GM12878 (cell line): ENCODE data around the gene DKKL1. TPM values are rescaled to one million over a fixed set of nuclear protein-coding genes. Genes with fewer than 3 reads are reported as not detected.

Experiments used
- BACH1 ChIP-seq: fragments of 450-650 bp; IDR thresholded peaks from 2 replicates; pipeline ENCODE4 v1.6.1; 2017; ENCODE audit warnings: mild to moderate bottlenecking, borderline replicate concordance
- CREB1 ChIP-seq: IDR thresholded peaks from 2 replicates; pipeline ENCODE4 v1.6.1; 2012; ENCODE audit warnings: low read depth, mild to moderate bottlenecking, inconsistent platforms
- E2F8 ChIP-seq: fragments of 450-650 bp; IDR thresholded peaks from 2 replicates; pipeline ENCODE4 v1.6.1; 2018; ENCODE audit warnings: mild to moderate bottlenecking, low read depth, moderate library complexity; ENCODE audit not compliant: partially characterized antibody
- IKZF1 ChIP-seq: fragments of 450-650 bp; conservative IDR thresholded peaks from 2 replicates; pipeline ENCODE4 v1.6.1; 2017; ENCODE audit warnings: antibody characterized with exemption, mild to moderate bottlenecking
- IKZF2 ChIP-seq, 2 experiments: fragments of 450-650 bp; IDR thresholded peaks; 2 replicates each; pipeline ENCODE4 v1.6.1; 2017; ENCODE audit warnings: mild to moderate bottlenecking in 2 of 2, moderate library complexity in 2 of 2
- IRF3 ChIP-seq: fragments of 450-650 bp; IDR thresholded peaks from 2 replicates; pipeline ENCODE4 v1.6.1; 2014; ENCODE audit warnings: mild to moderate bottlenecking
- KAT2A ChIP-seq: conservative IDR thresholded peaks from 2 replicates; pipeline ENCODE4 v1.6.1; 2011; ENCODE audit warnings: low read depth, low read length; ENCODE audit not compliant: control insufficient read depth
- LARP7 ChIP-seq: fragments of 450-650 bp; IDR thresholded peaks from 2 replicates; pipeline ENCODE4 v1.6.1; 2017; ENCODE audit warnings: mild to moderate bottlenecking
- NR2C2 ChIP-seq: IDR thresholded peaks from 2 replicates; pipeline ENCODE4 v1.6.1; 2011; ENCODE audit warnings: borderline replicate concordance, low read depth; ENCODE audit not compliant: control insufficient read depth, insufficient read length
- PAX8 ChIP-seq: fragments of 450-650 bp; IDR thresholded peaks from 2 replicates; pipeline ENCODE4 v1.6.1; 2017; ENCODE audit warnings: mild to moderate bottlenecking, moderate library complexity
- POLR2A ChIP-seq: IDR thresholded peaks from 2 replicates; pipeline ENCODE4 v1.6.1; 2011; ENCODE audit warnings: low read depth, mild to moderate bottlenecking, low read length
- POLR2AphosphoS2 ChIP-seq: IDR thresholded peaks from 2 replicates; pipeline ENCODE4 v1.6.1; 2011; ENCODE audit warnings: low read depth, mild to moderate bottlenecking, low read length, improper control_type of control experiment, moderate library complexity
- PRDM15 ChIP-seq: fragments of 450-650 bp; formaldehyde crosslinking; IDR thresholded peaks from 2 replicates; pipeline ENCODE4 v1.4.0; 2020; ENCODE audit warnings: mild to moderate bottlenecking, moderate library complexity
- RBBP5 ChIP-seq: fragments of 200-600 bp; sonication (generic); conservative IDR thresholded peaks from 2 replicates; pipeline ENCODE4 v1.6.1; 2016
- RFX5 ChIP-seq: IDR thresholded peaks from 2 replicates; pipeline ENCODE4 v1.6.1; 2011; ENCODE audit warnings: low read depth, low read length, improper control_type of control experiment
- SKIL ChIP-seq: fragments of 450-650 bp; IDR thresholded peaks from 2 replicates; pipeline ENCODE4 v1.6.1; 2017; ENCODE audit warnings: mild to moderate bottlenecking, low read depth, inconsistent platforms; ENCODE audit not compliant: poor library complexity, severe bottlenecking
- SP1 ChIP-seq: IDR thresholded peaks from one replicate; pipeline ENCODE4 v1.6.1; 2011; ENCODE audit warnings: low read depth, low read length
- STAT1 ChIP-seq: fragments of 450-650 bp; conservative IDR thresholded peaks from 2 replicates; pipeline ENCODE4 v1.6.1; 2014; ENCODE audit warnings: antibody characterized with exemption, mild to moderate bottlenecking
- TARDBP ChIP-seq: IDR thresholded peaks from 2 replicates; pipeline ENCODE4 v1.6.1; 2016; ENCODE audit warnings: borderline replicate concordance
- WRNIP1 ChIP-seq: IDR thresholded peaks from 2 replicates; pipeline ENCODE4 v1.6.1; 2011; ENCODE audit warnings: low read depth, low read length, improper control_type of control experiment, borderline replicate concordance
- YBX1 ChIP-seq: fragments of 450-650 bp; IDR thresholded peaks from 2 replicates; pipeline ENCODE4 v1.6.1; 2016; ENCODE audit warnings: antibody characterized with exemption
- ZNF384 ChIP-seq: IDR thresholded peaks from 2 replicates; pipeline ENCODE4 v1.6.1; 2012; ENCODE audit warnings: low read depth, mild to moderate bottlenecking, low read length, improper control_type of control experiment, borderline replicate concordance
- ZNF622 ChIP-seq: fragments of 450-650 bp; IDR thresholded peaks from 2 replicates; pipeline ENCODE4 v1.6.1; 2017; ENCODE audit warnings: mild to moderate bottlenecking, inconsistent platforms
- polyA plus RNA-seq, 11 experiments: library from polyadenylated mRNA; depleted of rRNA in 4 of 11; unstranded in 6 of 11; stranded (reverse) in 5 of 11; fragments of >200 nt; fragmentation: Nextera tagmentation in 4 of 11; fragmentation: Illumina TruSeq in 1 of 11; extraction: Ambion mirVana in 4 of 11; extraction: Trizol in 1 of 11; gene quantifications; 1 replicate in 1 of 11; 2 replicates in 10 of 11; pipeline versions ENCODE4 v1.2.1 to v1.2.3, GENCODE V29; 2011 to 2016; ENCODE audit warnings: inconsistent platforms in 2 of 11, missing spikeins in 2 of 11, low read depth in 1 of 11
- total RNA-seq, 4 experiments: library from RNA; depleted of rRNA in 3 of 4; stranded (reverse); fragments of >200 nt in 3 of 4; fragmentation: Illumina TruSeq in 1 of 4; extraction: Trizol in 1 of 4; gene quantifications; 2 replicates each; pipeline versions ENCODE4 v1.2.1 to v1.2.3, GENCODE V29; 2013 to 2021

Gene DKKL1
- total and polyA plus RNA-seq, 10 of the 15 experiments (the other 5 are each of a cell fraction or from before 2014, with no cell fraction given), result not detected

GRCh38 chr19:49415102-49415809, 51.6 kb downstream of the DKKL1 start (continued):
- TF ChIP-seq SKIL (no peak), CREB1 (peak; percentile 81), IRF3 (no peak), LARP7 (peak; percentile 37; the same call in 1 of the 2 replicates), WRNIP1 (no peak), PAX8 (no peak), BACH1 (peak; percentile 84; the same call in 1 of the 2 replicates), IKZF2 (IDR thresholded peaks at IDR 0.05) (peak; percentile 77 to 87), STAT1 (no peak), E2F8 (no peak), POLR2AphosphoS2 (no peak), YBX1 (no peak; the same call in 1 of the 2 replicates), ZNF622 (no peak), PRDM15 (no peak), RBBP5 (no peak), IKZF1 (peak; percentile 96), POLR2A (no peak), NR2C2 (no peak), RFX5 (no peak), ZNF384 (no peak), SP1 (peak; percentile 86), TARDBP (no peak), KAT2A (no peak)
